Breast epithelium (tissue), 3 donors: ENCODE data around the gene UNC79.

Source experiments
- POLR2AphosphoS5 ChIP-seq, 3 donors: sonication (generic); formaldehyde crosslinking; IDR thresholded peaks; one replicate each; pipeline ENCODE4 v1.6.1; 2017; ENCODE audit warnings: antibody characterized with exemption in 3 of 3
- TF ChIP-seq, protein P1 (sequence below), 3 donors: fragments of 450-650 bp; IDR thresholded peaks; one replicate each; pipeline ENCODE4 v1.5.1; 2016 to 2017; ENCODE audit warnings: antibody characterized with exemption in 3 of 3, mild to moderate bottlenecking in 3 of 3, moderate library complexity in 3 of 3

GRCh38 chr14:93751946-93752655, 321.4 kb downstream of the UNC79 start:
- TF ChIP-seq, protein P1, sequence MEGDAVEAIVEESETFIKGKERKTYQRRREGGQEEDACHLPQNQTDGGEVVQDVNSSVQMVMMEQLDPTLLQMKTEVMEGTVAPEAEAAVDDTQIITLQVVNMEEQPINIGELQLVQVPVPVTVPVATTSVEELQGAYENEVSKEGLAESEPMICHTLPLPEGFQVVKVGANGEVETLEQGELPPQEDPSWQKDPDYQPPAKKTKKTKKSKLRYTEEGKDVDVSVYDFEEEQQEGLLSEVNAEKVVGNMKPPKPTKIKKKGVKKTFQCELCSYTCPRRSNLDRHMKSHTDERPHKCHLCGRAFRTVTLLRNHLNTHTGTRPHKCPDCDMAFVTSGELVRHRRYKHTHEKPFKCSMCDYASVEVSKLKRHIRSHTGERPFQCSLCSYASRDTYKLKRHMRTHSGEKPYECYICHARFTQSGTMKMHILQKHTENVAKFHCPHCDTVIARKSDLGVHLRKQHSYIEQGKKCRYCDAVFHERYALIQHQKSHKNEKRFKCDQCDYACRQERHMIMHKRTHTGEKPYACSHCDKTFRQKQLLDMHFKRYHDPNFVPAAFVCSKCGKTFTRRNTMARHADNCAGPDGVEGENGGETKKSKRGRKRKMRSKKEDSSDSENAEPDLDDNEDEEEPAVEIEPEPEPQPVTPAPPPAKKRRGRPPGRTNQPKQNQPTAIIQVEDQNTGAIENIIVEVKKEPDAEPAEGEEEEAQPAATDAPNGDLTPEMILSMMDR (IDR thresholded peaks at IDR 0.05): no peak
- TF ChIP-seq POLR2AphosphoS5 (IDR thresholded peaks at IDR 0.05): no peak
